Psoas muscle (tissue), 8 donors: ENCODE measurements around the gene MYL12A. TPM values are rescaled to one million over a fixed set of nuclear protein-coding genes. Genes with fewer than 3 reads are reported as not detected.

Source experiments
- ATAC-seq, 4 donors: fragments of 200-7000 bp; cut with Tn5 transposase; one replicate each; pipeline ENCODE4 v1.9.1; 2020; ENCODE audit warnings: moderate library complexity in 3 of 4, mild to moderate bottlenecking in 2 of 4
- DNase-seq, 2 donors: peaks; one replicate each; pipeline ENCODE4 v3.0.0-alpha.2; 2020
- H3K27ac ChIP-seq: fragments of 200-600 bp; one replicate; pipeline ENCODE4 v1.8.0; 2022
- H3K27me3 ChIP-seq, 3 donors: fragments of 200-600 bp in 1 of 3; one replicate each; pipeline versions ENCODE4 v1.6.1 to v1.8.0; 2013 to 2022; ENCODE audit warnings: low read length in 2 of 3, mild to moderate bottlenecking in 2 of 3, moderate library complexity in 1 of 3; ENCODE audit not compliant: insufficient read depth in 3 of 3
- H3K36me3 ChIP-seq, 2 donors: fragments of 200-600 bp in 1 of 2; one replicate each; pipeline versions ENCODE4 v1.6.1 to v1.8.0; 2013 to 2022; ENCODE audit warnings: low read depth in 1 of 2, mild to moderate bottlenecking in 1 of 2, moderate library complexity in 1 of 2; ENCODE audit not compliant: insufficient read depth in 1 of 2
- H3K4me1 ChIP-seq: fragments of 200-600 bp; one replicate; pipeline ENCODE4 v1.8.0; 2022
- H3K4me3 ChIP-seq: fragments of 200-600 bp; one replicate; pipeline ENCODE4 v1.8.0; 2022; ENCODE audit warnings: mild to moderate bottlenecking
- H3K9me3 ChIP-seq: fragments of 200-600 bp; one replicate; pipeline ENCODE4 v1.8.0; 2022
- CTCF ChIP-seq: fragments of 200-600 bp; IDR thresholded peaks from one replicate; pipeline ENCODE4 v1.8.0; 2022; ENCODE audit warnings: antibody characterized with exemption
- WGBS, 3 donors: extraction: QIAGEN DNeasy Blood & Tissue Kit; methylation state at CpG; one replicate each; pipeline versions ENCODE4 v1.1.6 to v1.1.7; 2013; 5-methylcytosine and 5-hydroxymethylcytosine counted together
- intact Hi-C, 2 donors: fragments of 100-400 bp; cut with DNase I; formaldehyde crosslinking; loops; one replicate each; pipeline versions ENCODE4 v1.11.0 to v1.14.2; 2022
- polyA plus RNA-seq, 3 donors: library from polyadenylated mRNA; stranded (reverse); fragments of 200-250 nt; gene quantifications; one replicate each; pipeline ENCODE4 v1.2.3, GENCODE V29; 2013
- total RNA-seq, 4 donors: library from RNA; stranded (reverse); fragmentation: NEBNext Ultra II Directional in 2 of 4; extraction: Animal tissue kit (Norgen Biotek cat#: 25700) in 2 of 4; gene quantifications; one replicate each; pipeline versions ENCODE4 v1.2.1 to v1.2.4, GENCODE V29; 2021 to 2023
- donor health status: healthy with polysubstance abuse.
- donor health status: DM: no; HTN: no; CAD: no; lungs with moderate emphysema.
- donor health status: Bipolar disorder and iron deficiency.
- donor health status: healthy.
- donor health status: DM: yes; HTN: yes; CAD: no.
- donor health status: DM: no; HTN: no; CAD: no.
- donor health status: DM: no; HTN: no; CAD: no.
- donor health status: DM: yes; HTN: yes; CAD: no.

The MYL12A gene
- total and polyA plus RNA-seq, 7 donors: 957 to 3,920 (median 1,616) TPM

- H3K4me1 ChIP-seq: peaks cover 26% of the 10 kb centered on the region
- intact Hi-C loops: loop anchor here in 1 of 2 donors (5.0 kb wide), 1 partner anchor 36 kb away; no protein-coding TSS in a partner anchor
- ATAC-seq (no peak), DNase-seq (no peak)
- no peak overlapping the region for H3K4me3 ChIP-seq
- no peak overlapping the region for H3K27ac ChIP-seq
- 24 to 61% (median 36%) methylated on average over 1 of the region's 1 CpG for WGBS, 3 donors
- no peaks in the 10 kb centered on the region for H3K9me3 ChIP-seq
- no peaks in the 10 kb centered on the region for H3K36me3 ChIP-seq
- H3K27me3 ChIP-seq: no peaks in the 10 kb centered on the region
- no peak for TF ChIP-seq CTCF
Measured at GRCh38 chr18:3223356-3223755, 24.2 kb upstream of the MYL12A start.

- H3K27me3 ChIP-seq: no peaks in the 10 kb centered on the region
- intact Hi-C loops: loop anchor here in 1 of 2 donors (5.0 kb wide), 1 partner anchor 37 kb away; no protein-coding TSS in a partner anchor
- no peak for TF ChIP-seq CTCF
- WGBS, 3 donors: 35 to 71% (median 53%) methylated on average over 3 of the region's 3 CpGs
- H3K4me3 ChIP-seq: no peak overlapping the region
- H3K9me3 ChIP-seq: no peaks in the 10 kb centered on the region
- peak overlapping the region; percentile 15 for H3K27ac ChIP-seq
- DNase-seq (no peak), ATAC-seq (peak in 1 of 4 donors; percentile 23)
- H3K36me3 ChIP-seq: no peaks in the 10 kb centered on the region
- H3K4me1 ChIP-seq: peaks cover 26% of the 10 kb centered on the region
Measured at GRCh38 chr18:3224223-3224622, 23.4 kb upstream of the MYL12A start.

- Histone ChIP-seq H3K27me3 (no peaks in the 10 kb centered on the region), H3K36me3 (no peaks in the 10 kb centered on the region), H3K9me3 (no peaks in the 10 kb centered on the region), H3K4me1 (peaks cover 22% of the 10 kb centered on the region), H3K4me3 (no peak overlapping the region), H3K27ac (no peak overlapping the region)
- ATAC-seq: peak in 2 of 4 donors; percentile 51 to 67
- 92 to 98% (median 97%) methylated on average over 3 of the region's 3 CpGs for WGBS, 3 donors
- intact Hi-C loops: no loop called here
- TF ChIP-seq CTCF: no peak
- DNase-seq: no peak
Measured at GRCh38 chr18:3225588-3225987, 22.0 kb upstream of the MYL12A start.

- WGBS, 3 donors: 74 to 89% (median 85%) methylated on average over 6 of the region's 6 CpGs
- DNase-seq: no peak
- TF ChIP-seq CTCF: no peak
- Histone ChIP-seq H3K9me3 (no peaks in the 10 kb centered on the region), H3K36me3 (no peaks in the 10 kb centered on the region), H3K27me3 (no peaks in the 10 kb centered on the region), H3K4me3 (no peak overlapping the region), H3K4me1 (peaks cover 17% of the 10 kb centered on the region), H3K27ac (no peak overlapping the region)
- intact Hi-C loops: no loop called here
- ATAC-seq: peak in 3 of 4 donors; percentile 79 to 90 (median 84)
Measured at GRCh38 chr18:3226048-3226447, 21.6 kb upstream of the MYL12A start.
